Measurements from ENCODE around the gene PIGO.

Gene PIGO

GRCh38 chr9:35070823-35071813, 25.3 kb downstream of the PIGO start:
- no peak for DNase-seq

DNA sequence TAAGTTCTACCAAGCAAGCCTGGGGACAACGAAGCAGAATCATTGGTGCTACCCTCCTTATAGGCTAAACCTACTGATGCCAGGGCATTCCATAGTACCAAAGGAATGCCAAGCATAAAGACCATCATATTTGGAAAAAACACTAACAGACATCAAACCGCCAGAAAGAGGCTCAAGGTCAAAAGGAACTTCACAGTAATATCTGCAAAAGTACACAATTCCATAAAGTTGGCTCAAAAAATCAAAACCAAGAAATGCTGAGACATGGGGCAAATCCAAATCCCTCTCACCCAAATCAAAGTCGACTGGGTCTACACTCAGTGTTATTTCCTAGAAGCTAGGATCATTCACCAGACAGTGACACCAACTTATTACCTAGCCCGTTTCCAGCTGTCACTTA, 27.4 kb downstream of the PIGO start:
- DNase-seq, result no peak

GRCh38 chr9:35067056-35067455, 29.3 kb downstream of the PIGO start:
- no peak for DNase-seq

DNA sequence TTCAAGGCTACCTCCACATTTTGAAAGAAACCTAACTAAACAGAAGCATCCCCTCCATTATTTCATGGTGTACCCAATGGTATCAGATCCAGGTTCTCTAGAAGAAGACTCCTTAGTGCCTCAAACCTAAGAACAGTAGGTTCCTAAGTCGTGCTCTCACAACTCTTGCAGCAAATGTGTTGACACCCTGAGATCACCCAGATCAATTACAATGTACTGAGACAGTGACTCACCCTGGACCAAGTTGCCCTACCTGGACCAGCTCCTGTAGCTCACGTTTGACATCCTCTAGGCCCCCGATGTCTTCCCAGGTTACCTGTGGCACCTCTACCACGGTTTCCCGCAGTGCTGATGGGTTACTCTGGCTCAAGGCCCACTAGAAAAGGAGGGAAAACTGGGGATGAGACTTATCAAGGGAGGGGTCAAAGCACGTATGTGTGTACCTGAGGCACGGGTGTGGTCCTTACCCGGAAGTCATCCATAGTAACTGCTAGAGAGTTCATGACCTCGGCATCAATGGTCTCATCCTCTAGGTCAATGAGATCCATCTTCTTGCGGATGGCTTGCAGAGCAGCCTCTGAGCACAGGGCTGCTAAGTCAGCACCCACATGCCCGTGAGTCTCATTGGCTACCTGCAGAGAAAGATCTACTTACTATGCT, 35.7 kb downstream of the PIGO start:
- no peak for DNase-seq

DNA sequence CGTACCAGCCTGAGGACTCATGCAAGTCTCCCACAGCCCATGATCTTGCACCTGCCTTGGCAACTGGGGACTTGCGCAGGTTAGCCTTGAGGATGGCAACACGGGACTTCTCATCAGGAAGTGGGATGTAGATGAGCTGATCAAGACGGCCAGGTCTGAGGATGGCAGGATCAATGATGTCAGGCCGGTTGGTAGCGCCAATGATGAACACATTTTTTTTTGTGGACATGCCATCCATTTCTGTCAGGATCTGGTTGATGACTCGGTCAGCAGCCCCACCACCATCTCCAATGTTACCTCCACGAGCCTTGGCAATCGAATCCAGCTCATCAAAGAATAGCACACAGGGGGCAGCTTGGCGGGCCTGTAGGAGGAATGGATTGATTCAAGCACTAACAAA, 37.0 kb downstream of the PIGO start:
- no peak for DNase-seq

GRCh38 chr9:35057271-35057620, 39.1 kb downstream of the PIGO start:
- no peak for DNase-seq

GRCh38 chr9:35056571-35057270, 39.7 kb downstream of the PIGO start:
- DNase-seq, result no peak

DNA sequence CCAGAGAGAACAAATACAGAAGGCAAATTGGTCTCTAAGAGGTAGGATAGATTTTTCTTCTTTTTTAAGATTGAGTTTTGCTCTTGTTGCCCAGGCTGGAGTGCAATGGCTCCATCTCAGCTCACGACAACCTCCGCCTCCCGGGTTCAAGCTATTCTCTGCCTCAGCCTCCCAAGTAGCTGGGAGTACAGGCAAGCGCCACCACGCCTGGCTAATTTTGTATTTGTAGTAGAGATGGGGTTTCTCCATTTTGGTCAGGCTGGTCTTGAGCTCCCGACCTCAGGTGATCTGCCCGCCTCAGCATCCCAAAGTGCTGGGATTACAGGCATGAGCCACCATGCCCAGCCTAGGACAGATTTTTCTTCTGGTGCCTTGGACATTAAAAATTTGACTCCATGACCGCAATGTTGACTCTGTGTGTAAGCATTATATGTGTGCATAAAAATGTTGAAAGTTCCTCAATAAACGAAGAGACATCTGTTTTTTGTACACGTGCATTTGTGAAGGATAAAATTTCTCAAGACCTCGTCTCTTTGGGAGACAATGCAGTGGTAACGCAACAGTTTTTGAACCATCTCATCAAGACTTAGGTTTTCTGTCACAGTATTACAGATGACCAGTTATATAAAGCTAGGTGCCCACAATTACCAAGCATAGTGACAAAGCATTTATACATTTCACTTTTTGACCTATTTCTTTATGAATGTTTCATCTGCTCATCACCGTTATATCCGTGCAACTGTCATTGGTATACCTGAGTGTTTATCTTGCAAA, 41.3 kb downstream of the PIGO start:
- no peak for DNase-seq

GRCh38 chr9:35054185-35054835, 42.1 kb downstream of the PIGO start:
- no peak for DNase-seq

- peak; percentile 32 for DNase-seq
These were observed 45.1 kb downstream of the PIGO start for GRCh38 chr9:35051069-35051967.

- no peak for DNase-seq
These were observed 47.9 kb downstream of the PIGO start for GRCh38 chr9:35048511-35048910.

GRCh38 chr9:35044071-35044470, 52.3 kb downstream of the PIGO start:
- DNase-seq, result no peak

DNA sequence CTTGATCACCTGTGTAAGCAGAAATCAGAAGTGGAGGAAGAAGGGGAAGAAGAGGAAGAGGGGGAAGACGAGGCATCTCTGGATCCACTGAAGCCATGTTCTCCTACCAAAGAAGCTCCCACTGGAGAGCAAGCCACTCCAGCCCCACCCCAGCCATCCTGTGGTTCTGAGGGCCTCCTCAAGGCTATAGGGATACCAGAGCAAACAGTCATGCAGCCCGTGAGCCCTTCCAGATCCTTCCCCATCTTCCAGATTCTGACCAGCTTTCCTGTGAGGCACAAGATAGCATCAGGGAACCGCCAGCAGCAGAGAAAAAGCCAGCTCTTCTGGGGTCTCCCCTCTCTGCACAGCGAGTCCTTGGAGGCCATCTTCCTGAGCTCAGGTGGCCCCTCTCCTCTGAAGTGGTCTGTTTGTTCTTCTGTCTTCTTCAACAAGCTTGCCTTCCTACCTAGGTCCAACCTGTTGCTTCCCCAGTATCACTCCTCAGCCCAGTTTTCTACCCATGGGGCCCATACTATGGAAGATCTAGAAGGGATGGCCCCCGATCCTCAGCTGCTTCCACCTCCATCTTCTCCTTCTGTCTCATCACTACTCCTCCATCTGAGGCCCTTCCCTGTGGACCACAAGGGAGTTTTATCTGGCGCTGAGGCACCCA, 53.4 kb downstream of the PIGO start:
- DNase-seq, result no peak

DNA sequence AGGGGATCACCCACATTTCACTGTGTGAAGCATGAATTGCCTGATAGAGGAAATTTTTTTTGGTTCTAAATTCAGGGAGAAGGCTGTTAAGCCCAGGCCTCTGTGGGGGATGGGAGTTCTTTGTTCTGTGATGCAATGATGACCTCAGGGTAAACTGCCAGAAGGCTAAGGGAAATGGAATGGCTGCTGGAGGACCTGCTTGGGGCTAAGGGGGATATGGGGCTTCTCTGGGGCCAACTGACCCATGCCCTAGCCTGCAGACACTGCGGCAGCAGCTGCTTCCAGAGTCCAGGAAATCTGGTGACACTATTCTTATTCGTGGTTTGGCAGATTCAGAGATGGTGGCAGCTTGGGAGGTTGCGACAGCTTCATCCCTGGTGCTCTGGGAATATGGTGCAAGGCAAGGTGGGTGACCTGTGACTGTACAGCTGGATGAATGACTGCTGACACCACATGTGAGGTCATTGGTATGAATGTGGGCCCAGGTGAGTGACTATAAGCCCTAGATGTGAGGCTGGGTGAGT, 54.2 kb downstream of the PIGO start:
- DNase-seq, result peak; percentile 77

Data from MV-4-11 (cell line).